Fibroblast of peridontal ligament (primary cell): ENCODE data around the gene AMBRA1.

Experiments
- DNase-seq: peaks from one replicate; pipeline ENCODE4 v3.0.0-alpha.2; 2010; ENCODE audit errors: extremely low read depth

AMBRA1 gene

DNA sequence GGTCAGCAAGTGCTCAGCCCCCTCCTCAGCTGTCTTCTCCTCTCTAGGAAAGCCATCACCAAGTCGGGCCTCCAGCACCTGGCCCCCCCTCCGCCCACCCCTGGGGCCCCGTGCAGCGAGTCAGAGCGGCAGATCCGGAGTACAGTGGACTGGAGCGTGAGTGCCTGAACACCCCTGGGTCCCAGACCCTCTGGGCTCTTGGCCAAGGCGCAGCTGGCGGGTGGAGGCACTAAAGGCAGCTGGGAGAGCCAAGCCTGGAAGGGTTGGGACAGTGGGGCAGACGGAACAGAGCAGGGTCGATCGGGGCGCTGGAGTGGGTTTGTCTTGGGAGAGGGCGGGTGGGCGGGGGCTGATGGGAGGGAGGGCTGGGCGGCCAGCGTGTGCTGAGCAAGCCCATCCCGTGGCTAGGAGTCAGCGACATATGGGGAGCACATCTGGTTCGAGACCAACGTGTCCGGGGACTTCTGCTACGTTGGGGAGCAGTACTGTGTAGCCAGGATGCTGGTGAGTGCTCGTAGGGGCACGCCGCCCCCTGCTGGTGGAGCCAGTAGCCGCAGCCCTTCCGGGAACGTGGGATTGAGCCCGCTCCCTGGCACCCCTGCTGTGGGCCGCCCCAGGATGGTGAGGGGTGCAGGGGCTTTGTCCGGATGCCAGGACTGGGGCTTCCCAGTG, 226.4 kb downstream of the AMBRA1 start:
- DNase-seq, result no peak

DNA sequence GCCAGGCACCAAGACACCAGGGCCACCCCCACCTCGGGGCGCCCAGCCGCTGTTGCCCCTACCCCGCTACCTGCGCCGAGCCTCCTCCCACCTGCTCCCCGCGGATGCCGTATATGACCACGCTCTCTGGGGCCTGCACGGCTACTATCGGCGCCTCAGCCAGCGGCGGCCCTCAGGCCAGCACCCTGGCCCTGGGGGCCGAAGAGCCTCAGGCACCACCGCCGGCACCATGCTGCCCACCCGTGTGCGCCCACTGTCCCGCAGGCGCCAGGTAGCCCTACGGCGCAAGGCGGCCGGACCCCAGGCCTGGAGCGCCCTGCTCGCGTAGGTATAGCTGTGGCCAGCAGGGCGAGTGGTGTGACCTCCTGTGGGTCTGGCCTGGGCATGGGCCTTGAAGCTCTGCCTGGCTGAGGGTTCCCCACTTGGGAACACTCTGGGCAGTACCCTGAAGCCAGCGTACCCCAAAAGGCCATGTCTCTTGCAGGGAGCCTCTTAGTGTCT, 227.1 kb downstream of the AMBRA1 start:
- DNase-seq, result no peak

DNA sequence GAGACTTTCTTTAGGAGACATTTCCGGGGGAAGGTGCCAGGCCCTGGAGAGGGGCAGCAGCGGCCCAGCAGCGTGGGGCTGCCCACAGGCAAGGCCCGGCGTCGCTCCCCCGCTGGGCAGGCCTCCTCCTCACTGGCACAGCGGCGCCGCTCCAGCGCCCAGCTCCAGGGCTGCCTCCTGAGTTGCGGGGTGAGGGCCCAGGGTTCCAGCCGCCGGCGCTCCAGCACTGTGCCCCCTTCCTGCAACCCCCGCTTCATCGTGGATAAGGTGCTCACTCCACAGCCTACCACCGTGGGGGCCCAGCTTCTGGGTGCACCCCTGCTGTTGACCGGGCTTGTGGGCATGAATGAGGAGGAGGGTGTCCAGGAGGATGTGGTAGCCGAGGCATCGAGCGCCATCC, 227.6 kb downstream of the AMBRA1 start:
- DNase-seq, result no peak

DNA sequence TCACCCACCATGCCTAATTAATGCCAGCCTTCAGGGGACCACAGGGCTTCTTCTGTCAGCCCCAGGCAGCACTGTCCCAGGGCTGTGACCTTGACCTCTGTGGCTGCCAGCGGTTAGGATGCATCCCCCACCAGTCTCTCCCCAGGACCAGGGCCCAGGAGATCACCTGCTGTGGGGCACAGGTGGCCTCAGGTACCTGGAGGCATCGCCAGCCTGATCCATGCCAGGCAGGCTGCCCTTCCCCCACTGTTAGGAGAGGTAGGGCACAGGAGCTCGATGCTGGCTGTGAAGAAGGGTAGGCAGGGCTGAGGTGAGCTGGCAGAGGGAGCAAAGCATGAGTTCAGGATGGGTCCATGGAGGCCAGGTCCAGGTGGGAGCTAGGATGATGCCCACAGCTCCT, 229.0 kb downstream of the AMBRA1 start:
- DNase-seq, result no peak

DNA sequence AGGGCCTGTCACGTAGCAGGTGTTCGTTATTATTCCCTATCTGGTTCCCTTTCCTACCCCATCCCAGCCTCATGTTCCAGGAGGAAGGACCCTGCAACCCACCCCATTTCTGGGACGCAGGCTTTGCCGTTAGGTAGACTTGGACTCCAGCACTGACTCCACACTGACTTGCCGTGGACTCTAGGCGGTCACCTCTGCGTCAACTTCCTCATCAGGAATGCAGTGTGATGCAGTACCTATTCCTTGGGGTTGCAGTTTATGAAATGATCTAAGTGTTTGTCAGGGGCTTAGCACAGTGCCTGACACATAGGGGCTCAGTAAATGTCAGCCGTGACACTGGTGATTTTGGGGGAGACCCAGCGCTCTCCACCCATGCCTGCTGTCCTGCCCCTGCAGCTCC, 229.8 kb downstream of the AMBRA1 start:
- no peak for DNase-seq

DNA sequence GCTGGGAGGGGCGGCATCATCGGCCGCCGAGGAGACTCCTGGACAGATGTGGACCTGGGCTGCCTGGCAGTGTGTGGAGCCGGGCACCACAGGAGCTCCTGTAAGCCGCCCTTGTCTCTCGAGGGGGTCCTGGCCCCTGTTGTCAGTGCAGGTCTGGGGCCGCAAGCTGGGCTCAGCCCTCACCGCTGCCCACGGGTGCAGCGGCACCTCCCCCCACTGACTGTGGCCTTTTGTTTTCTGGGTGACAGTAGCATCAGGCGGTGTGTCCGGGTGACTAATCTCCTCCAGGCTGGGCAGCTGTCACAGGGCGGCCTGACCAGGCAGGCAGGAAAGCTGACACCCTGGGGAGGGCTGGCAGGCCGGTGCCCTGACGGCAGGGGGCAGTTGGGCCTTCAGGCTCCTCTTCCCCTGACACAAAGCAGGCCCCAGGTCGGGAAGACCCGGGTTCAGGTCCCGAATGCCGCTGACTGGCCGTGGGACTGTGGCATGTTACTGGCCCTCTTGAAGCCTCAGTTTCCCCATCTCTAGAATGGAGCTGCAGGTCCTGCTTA, 230.3 kb downstream of the AMBRA1 start:
- no peak for DNase-seq

DNA sequence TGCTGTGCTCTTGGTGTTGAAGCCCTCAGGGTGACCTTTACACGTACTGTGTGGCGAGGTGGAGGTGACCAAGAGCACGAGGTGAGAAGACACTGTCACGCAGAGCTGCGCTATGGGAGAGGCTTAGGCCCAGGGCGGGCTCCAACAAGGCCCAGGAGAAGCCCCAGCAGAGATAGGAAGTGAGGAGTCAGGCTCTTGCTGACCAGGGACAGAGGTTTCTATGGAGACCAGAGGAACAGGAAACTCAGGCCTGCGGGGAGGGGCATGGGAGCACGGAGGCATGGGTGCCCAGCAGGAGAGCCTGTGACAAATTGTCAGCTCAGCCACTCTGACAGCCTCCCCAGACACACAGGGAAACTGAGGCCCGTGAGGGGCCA, 230.8 kb downstream of the AMBRA1 start:
- DNase-seq, result peak; percentile 31

DNA sequence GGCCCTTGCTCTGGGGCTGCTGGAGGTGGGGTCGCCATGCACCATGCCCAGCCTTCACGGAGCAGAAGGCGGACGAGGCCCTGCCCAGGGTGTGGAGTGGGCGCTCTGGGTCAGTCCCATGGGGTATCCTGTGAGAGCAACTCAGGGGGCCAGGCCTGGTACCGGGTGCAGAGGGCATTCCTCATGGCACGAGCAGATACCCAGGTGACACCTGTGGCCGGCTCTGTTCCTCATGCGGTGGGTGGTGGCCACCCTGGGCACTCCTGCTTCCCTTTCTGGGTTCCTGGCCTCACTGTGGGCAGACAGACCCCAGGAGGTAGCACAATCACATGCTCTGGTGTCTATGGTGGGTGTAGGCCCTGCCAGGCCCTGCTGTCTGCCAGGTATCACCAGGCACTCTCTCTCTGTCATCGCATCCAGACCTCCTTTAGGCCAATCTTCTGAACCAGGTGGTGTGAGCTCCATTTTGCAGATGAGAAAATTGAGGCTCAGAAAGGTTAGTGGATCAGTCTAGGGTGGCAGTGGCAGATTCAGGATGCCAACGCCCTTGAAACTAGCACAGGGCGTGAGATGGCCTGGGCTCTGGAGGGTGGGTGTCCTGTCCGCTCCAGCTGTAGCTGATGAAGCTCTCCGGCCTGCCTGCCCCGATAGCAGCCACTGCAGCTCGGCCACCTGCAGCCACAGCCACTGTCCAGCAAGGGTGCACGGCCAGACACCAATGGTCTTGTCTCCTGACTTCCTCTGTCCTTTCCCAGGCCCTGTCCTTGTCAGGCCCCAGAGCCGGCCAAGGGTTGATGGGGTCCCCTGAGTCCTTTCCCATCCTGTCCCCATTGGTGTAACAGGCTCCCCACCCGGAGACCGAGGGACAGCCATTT, 231.4 kb downstream of the AMBRA1 start:
- no peak for DNase-seq

DNA sequence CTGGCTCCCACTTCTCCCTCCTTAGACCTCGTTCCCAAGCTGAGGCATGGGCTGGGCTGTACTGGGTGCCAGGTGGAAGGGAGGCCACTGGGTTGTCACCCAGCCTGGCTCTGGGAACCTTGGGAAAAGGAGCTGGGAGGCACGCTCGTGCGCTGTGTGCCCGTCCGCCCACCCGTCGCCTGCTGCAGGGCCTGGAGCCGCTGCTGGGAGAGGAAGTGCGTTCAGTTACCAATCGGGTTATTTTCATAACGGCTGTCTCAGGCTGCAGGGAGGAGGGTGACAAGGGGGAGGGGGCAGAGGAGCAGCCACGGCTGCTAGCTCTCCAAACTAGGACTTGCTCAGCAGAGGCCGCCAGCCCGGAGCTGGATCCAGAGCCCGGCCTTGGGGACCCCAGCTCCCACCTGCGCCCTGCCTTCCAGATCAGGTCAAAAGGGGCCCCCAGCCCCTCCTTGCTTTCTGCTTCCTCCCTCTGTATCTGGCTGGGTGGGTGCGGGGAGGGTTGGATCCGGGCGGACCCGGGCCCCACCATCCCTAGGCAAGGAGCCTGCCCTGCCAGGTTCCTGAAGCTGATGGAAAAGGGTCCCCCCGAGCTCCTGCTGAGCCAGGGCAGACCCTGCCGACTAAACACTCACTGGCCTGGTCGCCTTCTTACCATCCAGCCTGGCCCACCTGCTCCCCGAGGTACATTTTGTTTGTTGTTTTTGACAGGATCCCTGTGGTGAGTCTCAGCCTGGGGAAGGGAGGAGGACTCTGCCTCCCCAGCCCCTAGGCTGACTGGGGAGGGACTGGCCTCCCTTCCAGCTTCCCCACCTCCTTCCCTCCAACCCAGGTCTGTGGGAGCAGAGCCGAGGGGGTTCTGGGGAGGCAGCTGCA, 232.3 kb downstream of the AMBRA1 start:
- DNase-seq, result no peak

DNA sequence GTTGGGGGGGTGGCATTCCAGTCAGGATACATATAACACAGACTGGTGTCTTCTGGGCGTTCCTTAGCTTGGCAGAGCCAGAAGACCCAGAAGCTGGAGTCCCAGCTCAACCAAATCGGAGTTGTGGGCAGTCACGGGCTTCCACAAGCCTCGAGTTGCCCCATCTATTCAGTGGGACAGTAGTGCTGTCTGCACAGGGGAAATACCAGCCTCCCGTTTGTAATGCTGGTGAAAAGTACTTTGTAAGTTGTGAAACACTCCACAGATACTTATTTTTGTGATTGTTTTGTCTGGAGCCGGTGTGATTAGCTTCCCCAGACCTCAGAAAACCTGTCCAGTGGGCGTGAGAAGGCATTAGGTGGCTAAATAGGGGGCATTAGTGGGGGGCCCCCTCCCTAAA, 232.9 kb downstream of the AMBRA1 start:
- DNase-seq, result no peak

DNA sequence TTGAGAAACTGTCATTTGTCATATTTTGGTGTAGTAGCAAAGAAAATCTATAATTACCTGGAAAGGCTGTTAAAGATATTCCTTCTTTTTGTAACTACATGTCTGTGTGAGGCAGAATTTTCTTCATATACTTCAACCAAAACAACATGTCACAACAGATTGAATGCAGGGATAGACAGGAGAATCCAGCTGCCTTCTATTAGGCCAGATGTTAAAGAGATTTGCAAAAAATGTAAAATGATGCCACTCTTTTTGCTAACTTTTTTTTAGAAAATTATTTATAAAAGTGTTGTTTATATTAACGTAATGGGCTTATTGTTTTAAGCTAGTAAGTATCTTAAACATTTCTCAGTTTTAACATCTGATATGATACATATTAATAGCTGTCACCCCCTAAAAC, 233.9 kb downstream of the AMBRA1 start:
- no peak for DNase-seq

DNA sequence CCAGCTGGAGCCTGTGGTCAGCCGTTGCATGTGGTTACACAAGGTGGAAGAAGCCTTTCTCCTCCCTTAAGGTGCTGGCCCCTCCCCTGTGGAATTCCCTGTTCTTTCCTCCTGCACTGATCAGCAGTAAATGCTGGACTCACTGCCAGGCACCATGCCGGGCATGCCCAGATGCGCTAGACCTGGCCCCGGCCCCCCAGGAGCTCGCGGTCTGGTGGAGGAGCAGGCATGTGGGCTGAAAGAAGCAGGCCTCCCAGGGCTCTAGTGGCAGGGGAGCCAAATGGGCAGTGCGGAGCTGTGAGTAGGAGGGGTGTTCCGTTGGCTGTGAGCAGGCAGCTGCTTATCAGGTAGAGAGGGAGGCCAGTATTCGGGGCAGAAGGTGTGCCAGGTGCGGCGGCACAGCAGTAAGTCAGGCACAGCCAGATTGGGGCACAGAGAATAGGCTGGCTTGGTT, 236.3 kb downstream of the AMBRA1 start:
- no peak for DNase-seq

DNA sequence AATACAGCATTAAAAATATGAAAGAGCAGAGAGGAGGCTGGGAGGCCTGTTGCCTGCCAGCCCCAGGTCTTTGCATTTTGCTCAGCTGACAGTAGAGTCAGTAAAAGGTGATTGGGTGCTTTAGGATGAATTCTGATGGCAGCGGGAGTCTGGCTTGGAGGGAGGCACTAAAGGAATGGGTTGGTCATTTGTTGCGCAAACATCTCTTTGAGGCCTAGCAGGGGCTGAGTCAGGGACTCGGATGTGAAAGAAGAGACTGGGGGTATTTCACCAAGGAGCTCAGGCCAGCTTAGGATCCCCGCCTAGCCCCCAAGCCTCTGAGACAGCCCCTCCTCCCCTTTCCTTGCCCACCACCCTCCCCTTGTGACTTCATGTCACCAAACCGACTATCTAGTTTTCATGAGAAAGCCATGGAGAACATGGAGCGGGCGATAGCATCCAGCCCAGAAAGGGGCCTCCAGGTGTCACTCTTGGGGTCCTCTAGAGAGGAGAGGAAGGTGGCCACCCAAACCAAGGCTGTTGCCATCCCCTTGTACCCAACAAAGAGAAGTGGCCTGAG, 236.8 kb downstream of the AMBRA1 start:
- DNase-seq, result peak; percentile 33

DNA sequence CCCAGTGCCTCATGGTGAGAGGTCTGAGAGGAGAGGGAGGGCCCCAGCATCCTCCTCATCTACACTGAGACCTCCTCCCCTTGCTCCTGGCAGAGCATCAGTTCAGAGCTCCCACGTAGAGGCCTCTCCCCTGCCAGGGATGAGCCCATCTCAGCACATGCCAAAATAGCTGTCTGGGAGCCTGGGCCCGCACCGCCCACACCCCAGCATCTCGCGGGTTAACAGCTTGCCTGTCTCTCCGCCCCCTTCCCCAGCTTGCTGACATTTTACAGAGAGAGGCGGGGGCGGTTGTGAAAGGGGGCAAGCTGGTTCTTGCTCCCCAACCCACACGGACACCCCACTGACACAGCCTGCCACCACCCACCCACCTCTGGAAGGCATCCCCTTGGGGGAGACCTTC, 240.1 kb downstream of the AMBRA1 start:
- DNase-seq, result no peak

DNA sequence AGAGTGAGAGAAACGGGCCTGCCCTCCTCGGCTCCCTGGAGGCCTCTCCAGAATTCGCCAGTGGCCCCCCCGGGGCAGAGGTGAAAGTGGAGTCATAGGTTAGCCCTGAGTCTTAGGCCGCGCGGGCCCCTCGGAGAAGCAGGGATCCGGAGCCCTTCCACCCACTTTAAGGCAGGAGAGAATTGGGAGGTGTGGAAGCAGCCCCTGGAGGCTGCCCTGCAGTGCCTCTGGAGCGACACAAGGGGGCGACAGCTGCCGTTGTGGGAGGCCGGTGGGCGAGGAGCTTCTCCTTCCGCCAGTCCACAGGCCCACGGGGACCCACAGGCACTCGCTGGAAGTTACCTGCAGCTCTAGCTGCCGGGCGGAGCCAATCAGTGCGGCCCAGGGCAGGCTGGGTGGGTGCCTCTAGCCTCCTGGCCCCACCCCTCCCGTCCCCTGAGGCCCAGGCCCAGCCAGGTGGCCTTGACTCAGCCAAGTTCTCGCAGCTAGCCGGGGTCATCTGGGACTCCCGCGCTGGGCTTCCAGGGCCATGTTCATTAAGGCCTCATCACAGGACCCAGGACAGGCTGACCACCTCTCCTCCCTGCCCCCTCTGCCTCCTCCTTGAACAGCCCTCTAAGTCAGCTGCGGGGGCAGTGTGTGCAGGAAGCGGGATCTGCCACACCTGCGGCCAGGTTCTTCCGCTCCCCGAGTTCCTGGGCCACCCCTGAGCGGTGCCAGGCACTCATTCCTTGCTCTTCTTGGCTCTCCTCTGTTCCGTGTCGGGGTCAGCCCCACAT, 241.6 kb downstream of the AMBRA1 start:
- peak; percentile 18 for DNase-seq

DNA sequence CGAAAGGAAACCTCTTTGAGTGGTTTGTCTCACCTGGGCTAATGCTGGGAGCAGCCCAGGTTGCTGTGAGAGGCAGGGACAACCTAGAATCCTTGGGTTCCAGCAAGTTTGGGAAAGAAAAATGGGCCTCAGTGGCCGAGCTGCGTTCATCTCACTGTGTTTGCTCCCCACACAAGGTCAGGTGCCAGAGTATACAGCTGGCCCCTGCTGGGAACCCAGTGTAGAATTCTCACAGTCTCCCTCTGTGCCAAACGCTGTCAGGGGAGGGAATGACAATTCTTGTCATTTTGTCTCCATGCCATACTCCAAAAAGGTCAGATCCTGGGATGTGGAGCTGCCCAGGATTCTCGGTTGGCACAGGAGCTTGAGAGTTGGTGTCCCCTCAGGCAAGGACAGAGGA, 242.2 kb downstream of the AMBRA1 start:
- no peak for DNase-seq

DNA sequence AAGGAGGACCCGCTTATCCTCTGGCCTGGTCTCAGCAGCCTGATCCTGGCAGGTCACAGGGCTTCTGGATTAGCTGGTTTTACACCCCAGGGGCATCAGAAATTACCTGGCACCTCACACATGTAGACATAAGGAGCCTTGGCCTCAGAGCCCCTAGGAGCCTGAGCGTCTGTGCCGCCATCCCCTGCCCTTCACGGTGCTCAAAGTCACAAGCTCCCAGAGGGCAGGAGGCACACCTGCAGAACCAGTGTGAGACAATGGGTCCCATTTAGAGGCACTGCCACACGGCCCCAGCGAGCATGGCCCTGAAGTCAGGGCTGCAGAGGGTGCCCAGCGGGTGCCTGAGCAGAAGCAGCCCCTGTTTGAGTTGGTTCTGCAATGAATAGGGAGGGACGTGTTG, 242.7 kb downstream of the AMBRA1 start:
- DNase-seq, result no peak

DNA sequence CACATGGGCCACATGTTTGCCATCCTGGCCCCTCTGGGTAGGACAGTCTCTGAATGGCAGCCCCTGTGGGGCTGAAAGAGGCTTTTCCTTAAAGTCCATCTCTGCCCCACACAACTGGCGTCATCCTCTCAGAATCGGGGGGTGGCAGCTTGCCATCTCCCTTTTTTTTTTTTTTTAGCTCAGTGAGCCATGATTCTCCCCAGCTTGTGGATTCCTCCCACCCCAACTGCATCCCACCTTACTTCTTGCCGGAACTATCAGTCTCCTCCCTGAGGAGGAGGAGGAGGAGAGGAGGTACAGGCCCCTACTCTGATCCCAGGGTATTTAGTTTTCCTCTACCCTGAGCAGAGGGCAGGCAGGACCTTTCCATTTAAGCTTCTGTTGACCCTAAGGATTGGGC, 243.1 kb downstream of the AMBRA1 start:
- DNase-seq, result no peak

DNA sequence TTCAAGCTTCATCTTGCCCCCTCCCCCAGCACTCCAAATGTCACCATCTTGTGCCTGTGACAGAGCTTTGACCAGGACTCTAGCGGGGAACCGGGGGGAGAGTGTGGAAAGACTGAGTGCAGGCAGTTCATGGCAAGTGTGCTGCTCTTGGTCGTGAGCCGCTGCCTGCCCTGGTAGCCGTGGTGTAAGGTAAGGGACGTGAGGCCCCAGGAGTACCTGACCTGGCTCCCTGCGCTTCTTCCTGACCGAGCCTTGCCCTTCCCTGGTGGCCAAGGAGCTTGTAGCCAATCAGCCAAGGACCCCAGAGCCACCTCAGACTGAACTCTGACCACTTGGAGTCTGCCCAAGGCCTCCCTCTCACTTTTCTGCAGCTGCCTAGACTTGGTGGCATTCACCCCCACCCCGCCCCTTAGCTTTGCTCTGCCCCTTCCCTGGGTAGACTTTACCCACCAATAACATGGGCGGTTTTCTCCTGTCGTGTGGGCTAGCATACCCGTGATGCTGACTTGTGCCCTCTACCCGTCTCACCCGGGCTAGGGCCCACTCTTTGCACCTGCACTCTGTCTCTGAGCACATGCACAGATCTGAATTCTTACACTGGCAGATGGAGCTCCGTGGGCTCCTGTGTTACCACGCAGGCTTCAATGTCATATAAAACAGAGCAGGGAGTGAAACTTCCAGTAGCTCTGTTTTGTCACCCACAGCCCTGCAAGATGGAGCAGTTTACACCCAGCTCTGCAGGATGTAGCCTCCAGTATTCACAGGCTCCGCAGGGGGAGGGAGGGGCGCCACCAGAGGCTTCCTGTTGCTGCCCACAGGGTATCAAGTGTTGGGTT, 245.0 kb downstream of the AMBRA1 start:
- no peak for DNase-seq
